Amniotic stem cell (primary cell): Measurements from ENCODE around the gene ALPK1.
"Not testable (repeated sequence)": the region's sequence is repeated elsewhere in the genome, so short reads cannot be mapped to it uniquely, and the experiment has no call there.

ENCODE experiments used
- DNase-seq: peaks from one replicate; lab custom pipeline; 2025; lab: John Stamatoyannopoulos, UW

The ALPK1 gene

GRCh38 chr4:112451831-112452230 lies 154.7 kb downstream of the ALPK1 start:
- no peak for DNase-seq

GRCh38 chr4:112453321-112453720 lies 156.2 kb downstream of the ALPK1 start:
- no peak for DNase-seq

- DNase-seq = no peak
Observed at GRCh38 chr4:112472318-112472717, 175.1 kb downstream of the ALPK1 start.

GRCh38 chr4:112473985-112474384 lies 176.8 kb downstream of the ALPK1 start:
- DNase-seq = no peak

GRCh38 chr4:112485930-112486329 lies 188.8 kb downstream of the ALPK1 start:
- no peak for DNase-seq

- not testable (repeated sequence) for DNase-seq
Observed at GRCh38 chr4:112490808-112491207, 193.6 kb downstream of the ALPK1 start.
